RKO (cell line): ENCODE results near the gene NTPCR.
"Not testable (repeated sequence)": the region's sequence is repeated elsewhere in the genome, so short reads cannot be mapped to it uniquely, and the experiment has no call there.

ENCODE experiments used
- DNase-seq: peaks from one replicate; pipeline ENCODE4 v3.0.0-alpha.2; 2016; ENCODE audit warnings: low spot score

NTPCR gene

DNA sequence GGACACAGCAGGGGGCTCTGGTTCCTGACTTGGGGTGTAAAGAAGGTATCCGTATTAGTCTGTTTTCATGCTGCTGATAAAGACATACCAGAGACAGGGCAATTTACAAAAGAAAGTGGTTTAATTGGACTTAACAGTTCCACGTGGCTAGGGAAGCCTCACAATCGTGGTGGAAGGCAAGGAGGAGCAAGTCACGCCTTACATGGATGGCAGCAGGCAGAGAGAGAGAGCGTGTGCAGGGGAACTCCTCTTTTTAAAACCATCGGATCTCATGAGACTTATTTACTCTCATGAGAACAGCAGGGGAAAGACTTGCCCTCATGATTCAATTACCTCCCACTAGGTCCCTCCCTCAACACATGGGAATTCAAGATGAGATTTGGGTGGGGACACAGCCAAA lies 23.2 kb upstream of the NTPCR start:
- not testable (repeated sequence) for DNase-seq

DNA sequence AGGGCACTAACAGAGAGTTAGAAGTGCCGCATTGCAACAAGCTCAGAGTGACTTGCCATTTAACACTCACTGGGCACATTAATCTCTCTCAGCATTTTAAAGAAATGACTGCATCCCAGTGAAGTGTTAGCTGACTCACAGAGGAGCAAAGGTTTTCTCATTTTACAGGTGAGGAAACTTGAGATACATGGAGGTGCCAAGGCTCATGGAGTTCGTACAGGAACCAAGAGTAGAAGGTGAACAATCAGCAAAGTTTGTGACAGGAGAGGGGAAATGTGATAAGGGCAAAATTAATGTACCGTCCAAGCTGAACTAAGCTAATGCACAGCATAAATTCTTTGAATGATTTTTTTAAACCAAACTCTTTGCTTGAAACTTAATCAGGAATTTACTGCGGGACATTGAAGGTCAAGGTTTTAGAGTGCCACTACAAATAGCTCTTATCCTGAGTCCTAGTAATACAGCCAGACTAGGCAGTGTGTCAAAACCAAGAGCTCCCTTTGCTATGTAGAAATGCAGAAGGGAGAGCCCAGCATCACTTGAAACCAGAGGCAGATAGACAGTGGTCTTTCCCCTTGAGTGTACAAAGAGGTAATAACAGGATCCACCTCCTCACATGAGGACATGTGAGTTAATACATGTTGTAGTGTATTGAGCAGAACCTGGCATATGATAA lies 22.4 kb upstream of the NTPCR start:
- no peak for DNase-seq

DNA sequence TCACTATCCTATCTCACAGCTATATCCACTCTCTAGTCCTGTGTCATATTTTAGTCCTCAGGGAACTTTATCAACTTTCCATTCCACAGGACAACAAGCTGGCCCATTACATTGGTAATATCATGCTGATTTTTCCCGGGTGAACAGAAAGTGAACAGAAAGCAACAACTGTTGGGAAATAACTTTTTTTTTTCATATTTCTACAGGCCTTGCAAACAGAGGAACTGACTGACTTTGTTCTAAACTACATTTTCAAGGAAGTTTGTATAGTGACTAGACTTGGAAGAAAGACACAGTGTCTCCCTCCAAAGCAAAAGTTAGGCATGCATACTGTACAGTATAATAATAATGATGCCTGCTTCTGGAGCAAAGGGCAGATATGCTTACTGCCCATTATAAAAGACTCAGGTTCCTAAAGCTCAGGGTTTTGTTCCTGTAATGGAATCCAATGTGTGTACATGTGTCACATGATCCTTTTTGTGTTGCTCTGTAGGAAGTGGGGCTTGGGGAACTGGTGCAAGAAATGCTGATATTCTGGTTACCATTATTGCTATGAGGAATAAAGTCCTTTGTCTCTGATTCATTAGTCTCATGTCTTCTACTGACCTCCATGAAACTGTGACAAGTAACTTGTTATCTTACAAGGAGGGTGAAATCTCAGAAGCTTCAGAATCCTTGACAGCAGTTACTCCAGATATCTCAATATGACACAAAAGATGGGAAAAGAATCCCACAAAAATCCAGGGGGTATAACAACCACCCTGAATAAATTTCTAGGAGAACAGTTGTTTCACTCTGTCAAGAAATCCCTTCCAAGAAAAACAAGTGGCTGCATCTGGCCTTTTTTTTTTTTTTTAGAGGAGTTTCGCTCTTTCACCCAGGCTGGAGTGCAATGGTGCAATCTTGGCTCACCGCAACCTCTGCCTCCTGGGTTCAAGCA lies 17.7 kb upstream of the NTPCR start:
- no peak for DNase-seq

DNA sequence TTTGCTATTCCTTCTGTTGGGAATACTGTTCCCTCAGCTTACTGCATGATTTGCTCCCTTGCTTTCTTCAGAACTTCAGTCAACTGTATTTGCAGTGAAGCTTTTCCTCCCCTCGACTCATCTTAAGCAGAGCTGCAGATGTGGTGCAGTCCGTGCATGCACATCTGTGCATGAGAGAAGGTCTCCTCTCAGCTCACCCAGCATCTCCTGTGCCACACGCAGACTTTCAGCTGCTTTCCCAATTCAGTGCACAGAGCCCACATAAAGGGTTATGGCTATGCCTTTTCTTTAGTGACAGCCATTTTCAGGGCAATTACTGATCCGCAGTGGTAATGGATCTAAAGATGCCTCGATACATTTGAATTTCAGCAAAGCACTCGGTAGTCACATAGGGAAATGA lies 13.5 kb upstream of the NTPCR start:
- DNase-seq, result no peak

DNA sequence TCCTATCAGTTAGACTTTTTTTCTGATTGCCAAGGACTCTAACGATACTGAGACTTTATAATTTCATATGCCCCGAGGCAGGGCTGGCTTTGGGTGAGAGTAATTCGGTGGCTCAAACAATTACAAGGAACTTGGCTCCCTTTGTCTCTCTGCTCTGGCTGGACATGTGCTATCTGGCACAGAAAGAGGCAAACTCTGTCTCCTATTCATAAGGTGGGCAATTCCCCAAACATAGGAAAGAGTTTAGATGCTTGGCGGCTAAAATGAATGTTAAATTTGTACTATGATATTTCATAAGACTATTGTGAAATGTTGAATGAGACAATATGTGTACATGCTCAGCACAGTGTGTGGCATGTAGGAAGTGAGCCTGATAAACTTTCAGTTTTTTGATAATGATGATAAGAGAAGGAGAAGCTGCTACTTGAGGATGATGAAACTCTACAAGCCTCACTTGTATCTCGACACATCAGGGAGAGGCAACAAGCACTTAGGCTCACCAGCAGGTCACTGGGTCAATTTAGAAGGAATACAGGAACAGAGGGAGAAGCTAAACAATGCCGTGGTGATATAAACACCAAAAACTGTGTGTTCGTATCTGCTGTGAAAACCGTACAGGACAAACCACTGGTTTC lies 12.6 kb upstream of the NTPCR start:
- no peak for DNase-seq

DNA sequence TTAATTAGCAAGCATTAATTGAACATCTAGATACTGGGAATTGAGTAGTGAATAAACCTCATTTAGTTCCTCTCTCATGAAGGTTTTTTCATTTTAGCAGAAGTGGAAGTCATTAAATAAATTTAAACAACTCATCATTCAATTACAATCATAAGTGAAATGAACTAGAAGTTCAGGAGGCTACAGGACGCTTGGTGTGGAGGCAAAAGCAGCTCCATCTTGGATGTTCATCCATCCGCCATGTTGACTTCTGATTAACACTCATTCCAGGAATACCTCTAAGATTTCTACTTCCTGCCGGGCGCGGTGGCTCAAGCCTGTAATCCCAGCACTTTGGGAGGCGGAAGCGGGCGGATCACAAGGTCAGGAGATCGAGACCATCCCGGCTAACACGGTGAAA lies 11.5 kb upstream of the NTPCR start:
- no peak for DNase-seq

DNA sequence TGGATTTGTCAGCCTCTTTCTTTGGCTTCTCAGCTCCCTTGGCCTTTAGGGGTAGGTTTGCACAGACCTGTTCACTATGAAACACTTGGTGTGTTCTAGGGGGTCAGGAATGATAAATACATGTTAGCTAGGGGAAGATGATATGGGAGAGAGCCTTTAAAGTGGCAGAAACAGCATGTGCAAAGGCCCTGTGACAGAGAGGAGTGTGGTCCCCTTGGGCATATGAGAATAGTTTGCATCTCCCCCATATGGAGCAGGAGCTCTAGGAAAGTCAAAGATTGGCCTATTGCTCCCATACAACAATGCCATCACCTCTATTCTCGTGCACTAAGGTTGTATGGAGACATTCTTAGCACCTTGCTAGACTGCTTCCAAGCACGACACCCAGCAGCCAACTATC lies 10.7 kb upstream of the NTPCR start:
- DNase-seq, result no peak

DNA sequence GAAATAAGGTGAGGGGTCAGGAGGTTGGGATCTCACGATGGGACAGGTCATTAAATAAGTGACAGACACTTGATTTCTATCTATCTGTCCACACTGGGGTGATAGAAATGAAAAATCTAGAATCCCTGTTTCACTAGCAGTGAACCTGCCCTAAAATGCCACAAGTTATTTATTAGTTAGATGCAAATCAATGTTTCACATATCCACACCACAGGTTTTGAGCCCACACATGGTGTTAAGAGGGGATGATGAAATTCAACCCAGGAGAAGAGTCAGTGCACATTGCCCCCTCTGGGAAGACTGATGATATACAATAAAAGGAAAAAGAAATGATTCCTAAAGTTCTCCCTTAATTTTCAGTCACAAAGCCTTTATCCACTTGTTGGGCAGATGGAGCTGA lies 10.1 kb upstream of the NTPCR start:
- no peak for DNase-seq

DNA sequence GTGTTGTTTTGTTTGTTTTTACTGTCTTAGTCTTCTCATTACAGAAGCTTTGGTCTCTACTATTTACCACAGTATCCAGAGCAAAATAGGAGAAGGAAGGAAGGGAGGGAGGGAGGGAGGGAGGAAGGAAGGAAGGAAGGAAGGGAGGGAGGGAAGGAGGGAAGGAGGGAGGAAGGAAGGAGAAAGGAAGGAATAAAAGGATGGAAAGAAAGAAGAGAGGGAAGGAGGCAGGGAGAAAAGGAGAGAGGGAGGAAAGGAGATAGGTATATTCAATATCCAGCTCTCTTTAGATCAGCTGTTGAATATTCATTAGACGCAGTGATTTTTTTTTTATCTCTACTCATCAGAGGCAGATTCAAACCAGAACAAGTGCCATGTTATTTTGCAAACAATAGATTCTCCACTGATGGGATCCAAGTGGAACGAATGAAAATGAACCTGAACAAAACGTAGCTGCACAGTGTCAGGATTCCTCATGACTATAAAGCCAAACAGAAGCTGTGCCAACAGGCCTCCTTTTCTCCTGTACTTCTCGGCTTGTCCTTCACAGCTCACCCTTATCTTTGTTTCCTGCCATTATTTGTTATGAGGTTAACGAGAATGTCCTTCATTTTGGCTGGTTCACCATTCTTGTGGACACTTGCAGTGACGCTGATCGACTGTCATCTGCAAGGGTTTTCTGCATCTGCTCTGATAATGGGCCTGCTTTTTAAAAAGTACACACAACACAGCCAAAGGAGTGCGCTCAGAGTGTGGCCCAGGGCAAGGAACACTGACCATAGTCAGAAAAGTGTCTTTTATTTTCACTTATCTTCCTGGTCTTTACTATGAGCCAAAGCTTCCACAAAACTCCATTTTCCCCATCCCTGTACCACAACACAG lies 7.8 kb upstream of the NTPCR start:
- DNase-seq, result no peak

DNA sequence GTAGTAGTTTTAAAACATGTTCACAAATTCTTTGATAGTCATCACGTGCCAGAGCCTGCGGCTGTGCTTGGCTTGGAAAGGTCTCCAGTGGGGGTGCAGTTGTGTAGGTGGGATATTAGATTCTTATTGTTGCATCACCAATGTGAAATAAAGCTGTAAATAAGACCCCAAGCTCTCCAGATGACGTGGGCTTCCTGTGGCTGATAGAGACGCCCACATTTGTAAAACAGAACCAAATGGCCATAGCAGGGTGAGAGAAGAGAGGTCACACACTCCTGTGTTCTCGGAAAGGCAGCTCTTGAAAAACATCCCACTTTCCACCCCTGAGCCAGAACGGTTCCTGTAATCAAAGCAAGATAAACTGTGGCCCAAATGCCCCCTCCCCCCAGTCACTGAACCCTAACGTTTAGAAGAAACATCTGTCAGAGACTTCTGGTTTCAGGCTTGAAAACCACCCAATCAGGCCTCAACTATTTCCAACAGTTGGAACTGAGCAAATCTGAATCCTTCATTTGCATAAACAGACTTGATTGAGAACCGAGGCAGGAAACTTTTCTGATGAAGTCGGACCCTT lies 6.6 kb upstream of the NTPCR start:
- DNase-seq, result no peak

DNA sequence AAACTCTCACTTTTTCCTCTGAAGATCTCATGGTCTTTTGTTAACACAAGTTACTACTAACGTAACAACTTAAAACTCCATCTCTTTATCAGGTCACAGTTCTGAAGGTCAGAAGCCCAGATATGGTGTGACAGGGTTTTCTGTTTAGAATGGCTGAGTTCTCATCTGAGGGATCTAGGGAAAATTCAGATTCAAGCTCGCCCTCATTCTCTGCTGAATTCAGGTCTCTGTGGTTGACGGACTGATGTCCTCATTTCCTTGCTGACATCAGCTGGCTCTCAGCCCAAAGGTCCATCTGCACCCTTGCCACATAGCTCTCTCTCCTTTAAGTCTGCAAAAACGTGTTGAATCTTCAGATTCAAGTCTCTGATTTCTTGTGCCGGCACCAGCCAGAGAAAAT lies 6.1 kb upstream of the NTPCR start:
- DNase-seq, result no peak

DNA sequence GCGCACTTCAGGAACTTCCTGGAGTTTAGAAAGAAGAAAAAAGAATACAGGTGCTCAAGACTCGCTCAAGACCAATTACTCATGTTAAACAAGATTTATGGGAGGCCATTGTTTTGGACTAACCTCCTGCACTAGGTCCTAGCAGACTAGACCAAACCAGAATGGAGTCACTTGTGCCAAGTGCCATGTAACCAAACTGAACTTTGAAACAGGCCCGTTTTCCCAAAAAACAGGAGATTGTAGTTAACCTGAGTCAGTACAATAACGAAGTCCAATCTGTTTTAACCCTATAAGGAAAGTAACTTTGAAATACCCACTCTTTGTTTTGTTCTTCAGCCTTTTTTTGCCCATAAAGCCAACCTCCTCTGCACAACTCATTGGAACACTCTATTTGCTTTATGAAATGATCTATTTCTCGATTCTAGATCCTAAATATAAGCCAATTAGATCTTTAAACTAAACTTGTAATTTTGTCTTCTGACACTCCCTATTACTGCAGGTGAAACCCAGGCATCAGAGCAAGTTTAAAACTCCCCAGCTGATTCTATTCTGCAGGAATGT lies 695 bp upstream of the NTPCR start:
- DNase-seq, result no peak

DNA sequence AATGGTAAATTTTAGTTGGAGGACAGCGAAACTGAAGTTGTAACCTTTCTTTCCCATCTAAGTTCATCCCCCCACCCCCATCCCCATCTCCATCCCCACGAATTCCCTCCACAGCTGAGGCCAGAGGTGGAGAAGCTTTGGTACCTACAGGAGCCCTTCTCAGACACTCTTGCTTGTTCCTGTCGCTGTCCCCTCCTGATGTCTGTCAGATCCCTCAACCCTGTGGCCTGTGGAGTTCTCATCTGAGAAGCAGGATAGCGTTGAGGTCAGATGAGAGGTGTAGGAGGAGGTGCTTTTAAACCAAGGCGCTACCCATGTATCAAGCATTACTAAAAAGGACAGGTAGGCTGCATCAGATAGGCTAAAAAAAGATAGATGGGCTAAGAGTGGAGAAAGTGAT lies 769 bp downstream of the NTPCR start:
- peak; percentile 54 for DNase-seq

DNA sequence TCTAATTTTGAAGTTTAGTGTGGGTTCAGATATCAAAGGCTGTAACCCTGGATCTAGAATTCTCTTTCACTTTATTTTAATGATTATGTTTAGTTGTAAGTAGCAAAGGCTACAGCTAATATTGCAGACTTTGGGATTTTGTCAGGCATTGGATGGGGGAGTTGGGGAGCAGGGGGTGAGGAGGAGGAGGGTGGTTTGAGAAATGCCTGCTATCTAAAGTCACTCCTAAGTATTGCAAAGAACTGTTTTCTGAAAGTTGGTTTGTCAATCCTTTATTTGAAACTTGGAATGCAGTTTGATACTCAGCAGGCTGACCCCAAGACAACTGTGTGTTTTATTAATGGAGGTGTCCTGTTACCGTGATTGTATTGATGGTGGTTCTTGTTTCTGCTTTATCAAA lies 1.2 kb downstream of the NTPCR start:
- DNase-seq, result no peak

DNA sequence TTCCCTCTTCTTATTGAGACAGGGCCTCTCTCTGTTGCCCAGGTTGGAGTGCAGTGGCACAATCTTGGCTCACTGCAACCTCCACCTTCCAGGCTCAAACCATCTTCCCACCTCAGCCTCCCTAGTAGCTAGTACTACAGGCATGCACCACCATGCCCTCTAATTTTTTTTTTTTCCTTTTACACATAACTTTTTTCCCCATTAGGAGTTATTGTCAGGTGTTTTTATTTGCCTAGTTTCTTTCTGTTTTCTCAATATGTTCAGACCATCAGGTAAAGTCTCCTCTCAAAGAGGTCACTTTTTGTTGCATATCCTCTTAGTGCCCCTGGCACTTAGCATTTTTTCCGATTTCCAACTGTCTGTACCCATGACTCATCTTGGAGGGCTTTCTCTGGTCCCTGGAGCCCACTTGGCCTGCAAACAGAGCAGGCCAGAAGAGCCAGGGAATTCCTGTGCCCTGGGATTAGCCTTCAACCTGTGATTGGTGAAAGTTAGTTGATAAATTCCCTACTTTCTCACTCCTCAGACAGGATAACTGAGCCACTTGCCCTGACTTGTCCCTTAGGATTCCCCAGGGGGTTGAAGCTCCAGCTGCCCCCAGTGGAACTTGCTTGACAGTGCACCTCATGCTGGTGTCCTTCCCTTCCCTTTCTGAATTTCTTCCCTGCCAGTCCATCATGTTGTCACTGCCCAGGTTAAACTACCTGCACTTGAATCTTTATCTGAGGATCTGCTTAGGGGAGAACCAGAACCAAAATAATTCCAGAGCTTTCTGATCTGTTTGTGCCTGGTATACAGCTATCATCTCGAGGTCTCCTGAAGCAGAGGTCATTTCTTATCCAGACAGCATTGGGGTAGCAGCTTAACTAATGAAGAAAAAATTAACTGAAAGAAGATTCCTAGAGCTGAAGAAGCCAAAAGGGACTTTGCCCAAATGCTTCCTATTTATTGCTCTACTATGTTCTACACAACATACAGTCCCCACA lies 2.4 kb downstream of the NTPCR start:
- peak; percentile 78 for DNase-seq

DNA sequence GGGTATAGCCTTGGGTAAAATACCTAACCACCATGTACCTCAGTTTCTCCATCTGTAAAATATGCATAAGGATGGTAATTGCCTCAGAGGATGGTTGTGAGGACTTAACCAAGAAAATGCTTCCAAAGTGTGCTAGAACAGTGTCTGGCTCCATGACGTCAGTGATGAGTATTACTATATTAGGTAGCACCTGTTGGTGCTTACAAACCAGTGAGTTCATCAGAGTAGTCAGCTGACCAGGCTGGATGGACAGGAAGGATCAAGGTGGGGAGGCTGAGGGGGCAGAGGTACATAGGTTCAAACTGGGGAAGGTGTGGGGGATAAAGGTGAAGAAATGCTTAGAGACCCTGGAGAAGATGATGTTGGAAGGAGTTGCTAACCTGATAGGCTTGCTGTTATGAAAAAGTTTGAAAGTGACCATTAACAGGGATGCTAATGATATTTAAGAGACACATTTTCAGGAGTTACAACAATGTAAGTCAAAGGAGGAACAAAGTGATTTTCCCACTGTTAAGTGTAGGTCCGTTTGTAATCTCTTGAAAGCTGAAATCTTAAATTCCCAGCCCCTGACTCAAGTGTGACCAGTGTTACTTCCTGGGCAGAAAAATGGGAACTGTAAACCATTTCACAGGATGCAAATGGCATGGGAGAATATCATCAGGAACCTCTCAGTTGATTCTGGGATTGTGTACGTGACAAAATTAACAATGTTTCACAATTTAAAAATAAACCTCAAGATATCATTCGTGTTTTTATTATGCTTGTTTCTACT lies 4.4 kb downstream of the NTPCR start:
- DNase-seq, result no peak

DNA sequence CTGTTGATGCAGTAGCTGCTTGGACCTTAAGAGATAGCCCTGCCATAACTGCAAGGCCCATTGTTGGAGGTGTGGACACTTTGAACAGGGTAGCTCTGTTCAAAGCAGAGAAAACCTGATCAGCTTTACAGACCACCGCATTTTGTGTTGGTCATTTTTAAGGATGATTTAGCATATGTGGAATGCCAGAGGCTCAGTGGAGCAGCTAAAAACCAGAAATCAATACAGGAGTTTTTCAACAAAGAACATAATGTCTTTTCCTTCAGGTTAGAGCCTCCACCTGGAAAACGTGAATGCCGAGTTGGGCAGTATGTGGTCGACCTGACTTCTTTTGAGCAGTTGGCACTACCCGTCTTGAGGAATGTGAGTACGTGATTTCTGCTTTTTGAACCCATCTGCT lies 5.7 kb downstream of the NTPCR start:
- DNase-seq, result no peak

DNA sequence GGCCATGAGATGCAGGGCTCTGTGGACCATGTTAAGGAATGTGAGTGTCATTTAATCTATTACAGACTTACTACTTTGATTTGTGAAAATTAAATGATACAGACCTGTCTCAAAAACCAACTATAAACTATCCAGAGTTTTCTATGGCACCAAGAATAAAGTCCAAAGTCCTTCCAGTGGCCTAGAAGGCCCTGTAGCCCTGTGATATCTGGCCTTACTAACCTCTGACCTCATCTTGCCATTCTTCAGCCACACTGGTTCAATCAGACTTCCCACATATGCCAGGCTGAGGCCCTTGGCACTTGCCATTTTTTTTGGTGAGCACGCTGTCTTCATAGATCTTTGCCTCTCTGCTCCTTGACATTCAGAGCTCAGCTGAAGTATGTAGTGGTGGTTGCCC lies 7.7 kb downstream of the NTPCR start:
- DNase-seq, result no peak
